WI38 (cell line): ENCODE measurements around the gene OTOGL.
"Not testable (repeated sequence)": the region's sequence is repeated elsewhere in the genome, so short reads cannot be mapped to it uniquely, and the experiment has no call there.

Experiments
- H3K4me3 ChIP-seq: 2 replicates; pipeline ENCODE4 v1.5.1; 2011; ENCODE audit warnings: low read depth, mild to moderate bottlenecking, control low read depth, low read length
- CTCF ChIP-seq: IDR thresholded peaks from 2 replicates; pipeline ENCODE4 v1.5.1; 2012; ENCODE audit warnings: low read depth, mild to moderate bottlenecking, control low read depth, low read length

Gene OTOGL

GRCh38 chr12:80293759-80294158 is 194.4 kb downstream of the OTOGL start:
- no peak for TF ChIP-seq CTCF
- H3K4me3 ChIP-seq, result no peak overlapping the region

- TF ChIP-seq CTCF, result no peak
- H3K4me3 ChIP-seq, result no peak overlapping the region
These were observed 199.9 kb downstream of the OTOGL start for GRCh38 chr12:80299219-80299618.

GRCh38 chr12:80299976-80300375 is 200.6 kb downstream of the OTOGL start:
- H3K4me3 ChIP-seq, result no peak overlapping the region
- TF ChIP-seq CTCF, result no peak

- not testable (repeated sequence) for H3K4me3 ChIP-seq
These were observed 208.1 kb downstream of the OTOGL start for GRCh38 chr12:80307436-80307835.

GRCh38 chr12:80313209-80313608 is 213.9 kb downstream of the OTOGL start:
- TF ChIP-seq CTCF, result no peak
- H3K4me3 ChIP-seq, result no peak overlapping the region

GRCh38 chr12:80314741-80315140 is 215.4 kb downstream of the OTOGL start:
- no peak overlapping the region for H3K4me3 ChIP-seq
- no peak for TF ChIP-seq CTCF

GRCh38 chr12:80316222-80316621 is 216.9 kb downstream of the OTOGL start:
- no peak overlapping the region for H3K4me3 ChIP-seq
- TF ChIP-seq CTCF, result no peak

- no peak overlapping the region for H3K4me3 ChIP-seq
- TF ChIP-seq CTCF, result no peak
These were observed 218.0 kb downstream of the OTOGL start for GRCh38 chr12:80317307-80317706.
